ENCODE results near the gene CCDC3. TPM values are rescaled to one million over a fixed set of nuclear protein-coding genes. Genes with fewer than 3 reads are reported as not detected.

Gene CCDC3
- total and polyA plus RNA-seq, 3 donors from 2014 or later, result 30.6 to 35.5 (median 33.3) TPM

DNA sequence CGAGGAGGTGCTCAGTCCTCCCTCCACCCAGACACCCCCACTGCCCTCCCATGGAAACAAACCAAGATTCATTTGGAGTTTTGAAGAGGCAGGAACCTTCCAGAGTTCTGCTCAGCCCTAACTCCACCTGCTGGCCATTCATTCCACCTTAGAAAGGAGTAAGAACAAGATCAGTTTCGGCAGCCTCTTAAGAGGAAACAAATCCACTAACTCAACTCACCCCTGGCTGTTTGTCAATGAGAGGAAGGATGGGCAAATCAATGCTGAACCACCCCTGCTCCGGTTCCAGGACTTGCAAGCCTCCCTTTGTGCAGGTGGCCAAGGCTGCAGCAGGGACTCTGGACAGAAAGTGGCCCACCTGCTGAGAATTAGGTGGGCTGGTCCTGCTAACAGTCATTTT lies 26.2 kb downstream of the CCDC3 start:
- 88 to 94% methylated on average over 3 of the region's 3 CpGs for WGBS, 2 donors
- Histone ChIP-seq H3K27me3 (no peaks in the 10 kb centered on the region), H3K36me3 (ENCODE audit: low read depth, missing control alignments) (no peaks in the 10 kb centered on the region), H3K4me1 (peaks cover 3% of the 10 kb centered on the region), H3K4me3 (no peak overlapping the region), H3K27ac (no peak overlapping the region), H3K9me3 (no peaks in the 10 kb centered on the region)
- intact Hi-C loops (cut with DNase I; ENCODE audit: low total_unique reads), result no loop called here
- TF ChIP-seq POLR2A (IDR thresholded peaks at IDR 0.05) (no peak), CTCF (IDR thresholded peaks at IDR 0.05) (peak in 1 of 3 experiments; percentile 5)
- DNase-seq, result no peak

DNA sequence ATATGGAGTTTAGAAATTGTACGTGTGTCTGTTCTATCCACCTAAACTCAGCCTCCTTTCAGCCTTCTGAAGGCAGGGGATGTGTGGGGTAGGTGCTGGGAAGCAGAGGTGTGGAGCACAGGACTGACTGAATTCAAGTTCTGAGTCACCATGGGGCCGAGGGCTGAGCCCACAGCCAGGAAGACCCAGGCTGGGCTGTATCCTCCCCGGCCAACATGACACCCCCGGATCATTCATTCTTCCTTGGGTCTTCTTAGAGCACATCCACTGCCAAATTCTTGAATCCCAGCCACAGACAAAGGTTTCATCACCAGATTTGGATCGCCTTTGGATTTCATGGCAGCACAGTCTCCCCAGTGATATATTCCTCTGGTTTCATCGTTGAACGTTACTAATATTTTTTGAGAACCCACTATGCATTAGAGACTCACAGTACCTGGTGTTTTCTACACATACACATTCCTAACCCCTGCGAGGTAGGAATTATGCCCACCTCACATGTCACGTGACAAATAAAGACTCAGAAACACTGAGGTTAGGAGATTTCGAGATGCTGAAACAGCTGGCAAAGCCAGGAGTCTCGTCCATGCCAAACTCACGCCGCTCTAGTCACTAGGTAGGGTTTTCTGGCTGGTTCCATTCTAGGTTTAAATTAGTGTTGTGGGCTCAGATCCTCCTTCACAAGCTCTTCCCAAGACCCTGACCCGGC lies 26.9 kb downstream of the CCDC3 start:
- Histone ChIP-seq H3K4me1 (no peaks in the 10 kb centered on the region), H3K27ac (no peak overlapping the region), H3K9me3 (no peaks in the 10 kb centered on the region), H3K27me3 (no peaks in the 10 kb centered on the region), H3K4me3 (no peak overlapping the region), H3K36me3 (ENCODE audit: low read depth, missing control alignments) (no peaks in the 10 kb centered on the region)
- intact Hi-C loops (cut with DNase I; ENCODE audit: low total_unique reads), result no loop called here
- DNase-seq, result no peak
- WGBS, 2 donors, result 84 to 94% methylated on average over 14 of the region's 14 CpGs
- no peak for TF ChIP-seq POLR2A (IDR thresholded peaks at IDR 0.05)
- no peak for TF ChIP-seq CTCF (IDR thresholded peaks at IDR 0.05)

GRCh38 chr10:12974078-12974477 lies 27.4 kb downstream of the CCDC3 start:
- Histone ChIP-seq H3K27me3 (no peaks in the 10 kb centered on the region), H3K4me3 (no peak overlapping the region), H3K4me1 (no peaks in the 10 kb centered on the region), H3K27ac (no peak overlapping the region), H3K9me3 (no peaks in the 10 kb centered on the region), H3K36me3 (ENCODE audit: low read depth, missing control alignments) (no peaks in the 10 kb centered on the region)
- 91 to 94% methylated on average over 9 of the region's 9 CpGs for WGBS, 2 donors
- TF ChIP-seq POLR2A (IDR thresholded peaks at IDR 0.05) (no peak), CTCF (IDR thresholded peaks at IDR 0.05) (no peak)
- intact Hi-C loops (cut with DNase I; ENCODE audit: low total_unique reads), result no loop called here
- no peak for DNase-seq

- no peak overlapping the region for H3K4me3 ChIP-seq
- no peak overlapping the region for H3K27ac ChIP-seq
- H3K9me3 ChIP-seq, result no peaks in the 10 kb centered on the region
- DNase-seq, result no peak
- no peak for TF ChIP-seq POLR2A (IDR thresholded peaks at IDR 0.05)
- TF ChIP-seq CTCF (IDR thresholded peaks at IDR 0.05), result no peak
- no peaks in the 10 kb centered on the region for H3K4me1 ChIP-seq
- H3K36me3 ChIP-seq (ENCODE audit: low read depth, missing control alignments), result no peaks in the 10 kb centered on the region
- intact Hi-C loops (cut with DNase I; ENCODE audit: low total_unique reads), result no loop called here
- no peaks in the 10 kb centered on the region for H3K27me3 ChIP-seq
- WGBS, 2 donors, result 72 to 81% methylated on average over 8 of the region's 8 CpGs
Measured at GRCh38 chr10:12973149-12973718, 28.3 kb downstream of the CCDC3 start.

- intact Hi-C loops (cut with DNase I; ENCODE audit: low total_unique reads), result no loop called here
- 84 to 90% methylated on average over 2 of the region's 2 CpGs for WGBS, 2 donors
- Histone ChIP-seq H3K27me3 (no peaks in the 10 kb centered on the region), H3K4me3 (no peak overlapping the region), H3K27ac (no peak overlapping the region), H3K4me1 (no peaks in the 10 kb centered on the region), H3K36me3 (ENCODE audit: low read depth, missing control alignments) (no peaks in the 10 kb centered on the region), H3K9me3 (no peaks in the 10 kb centered on the region)
- TF ChIP-seq POLR2A (IDR thresholded peaks at IDR 0.05), result no peak
- TF ChIP-seq CTCF (IDR thresholded peaks at IDR 0.05), result no peak
- DNase-seq, result no peak
Measured at GRCh38 chr10:12972146-12972545, 29.4 kb downstream of the CCDC3 start.
